ENCODE data around the gene ZNF367. TPM values are rescaled to one million over a fixed set of nuclear protein-coding genes. Genes with fewer than 3 reads are reported as not detected.

ZNF367 gene
- total and polyA plus RNA-seq, 9 of the 15 experiments (the other 6 are each of a cell fraction or from before 2014, with no cell fraction given), result 2.7 to 14.4 (median 10.0) TPM

DNA sequence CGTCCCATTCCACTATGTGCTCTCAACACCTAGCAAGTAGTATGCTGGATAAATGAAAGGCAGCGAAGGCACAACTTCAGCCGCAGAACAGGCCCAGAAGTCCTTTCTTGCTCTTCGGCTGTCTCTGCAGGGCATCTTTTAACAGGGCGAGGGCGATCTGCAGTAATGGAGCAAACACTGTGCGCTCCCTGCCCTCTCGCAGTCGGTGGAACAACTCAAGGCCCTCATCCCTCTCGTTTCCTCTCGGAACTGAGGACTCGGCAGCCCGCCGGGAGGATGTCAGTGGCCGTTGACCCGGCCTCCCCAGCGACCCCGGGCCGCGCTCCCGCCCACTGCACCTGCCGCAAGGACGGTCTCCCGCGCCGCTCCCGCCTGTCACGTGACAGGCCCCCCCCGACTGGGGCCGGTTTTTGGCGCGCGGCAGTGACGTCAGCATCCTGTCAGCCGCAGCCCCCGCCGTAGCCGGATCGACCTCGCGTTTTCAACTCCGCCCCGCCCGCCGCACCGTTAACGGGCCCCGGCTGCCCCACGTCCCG is 1.1 kb downstream of the ZNF367 start (continued):
- TF ChIP-seq TAF1 (IDR thresholded peaks at IDR 0.05; ENCODE audit: control insufficient read depth, extremely low read depth, insufficient read depth, low read length, severe bottlenecking) (peak; percentile 56), CTBP1 (IDR thresholded peaks at IDR 0.05; ENCODE audit: borderline replicate concordance) (peak; percentile 52; the same call in 1 of the 2 replicates), POLR2G (IDR thresholded peaks at IDR 0.05; ENCODE audit: low read depth, low read length) (peak; percentile 1; the same call in 1 of the 2 replicates), ZNF134 (CRISPR knock-in tag; conservative IDR thresholded peaks at IDR 0.05) (no peak), MECOM (CRISPR knock-in tag; IDR thresholded peaks at IDR 0.05) (no peak), ASH1L (IDR thresholded peaks at IDR 0.05; ENCODE audit: borderline replicate concordance, low read depth, partially characterized antibody) (no peak), ARID2 (IDR thresholded peaks at IDR 0.05) (no peak), ZBTB1 (CRISPR knock-in tag; IDR thresholded peaks at IDR 0.05; ENCODE audit: borderline replicate concordance, low read depth) (peak; percentile 31; the same call in 1 of the 2 replicates), ZNF707 (CRISPR knock-in tag; conservative IDR thresholded peaks at IDR 0.05) (no peak), TCF3 (CRISPR knock-in tag; IDR thresholded peaks at IDR 0.05) (no peak), ZNF77 (CRISPR knock-in tag; IDR thresholded peaks at IDR 0.05) (no peak), HNRNPK (IDR thresholded peaks at IDR 0.05; ENCODE audit: low read depth, low read length, poor library complexity, severe bottlenecking) (no peak)
- TF ChIP-seq, protein P1, sequence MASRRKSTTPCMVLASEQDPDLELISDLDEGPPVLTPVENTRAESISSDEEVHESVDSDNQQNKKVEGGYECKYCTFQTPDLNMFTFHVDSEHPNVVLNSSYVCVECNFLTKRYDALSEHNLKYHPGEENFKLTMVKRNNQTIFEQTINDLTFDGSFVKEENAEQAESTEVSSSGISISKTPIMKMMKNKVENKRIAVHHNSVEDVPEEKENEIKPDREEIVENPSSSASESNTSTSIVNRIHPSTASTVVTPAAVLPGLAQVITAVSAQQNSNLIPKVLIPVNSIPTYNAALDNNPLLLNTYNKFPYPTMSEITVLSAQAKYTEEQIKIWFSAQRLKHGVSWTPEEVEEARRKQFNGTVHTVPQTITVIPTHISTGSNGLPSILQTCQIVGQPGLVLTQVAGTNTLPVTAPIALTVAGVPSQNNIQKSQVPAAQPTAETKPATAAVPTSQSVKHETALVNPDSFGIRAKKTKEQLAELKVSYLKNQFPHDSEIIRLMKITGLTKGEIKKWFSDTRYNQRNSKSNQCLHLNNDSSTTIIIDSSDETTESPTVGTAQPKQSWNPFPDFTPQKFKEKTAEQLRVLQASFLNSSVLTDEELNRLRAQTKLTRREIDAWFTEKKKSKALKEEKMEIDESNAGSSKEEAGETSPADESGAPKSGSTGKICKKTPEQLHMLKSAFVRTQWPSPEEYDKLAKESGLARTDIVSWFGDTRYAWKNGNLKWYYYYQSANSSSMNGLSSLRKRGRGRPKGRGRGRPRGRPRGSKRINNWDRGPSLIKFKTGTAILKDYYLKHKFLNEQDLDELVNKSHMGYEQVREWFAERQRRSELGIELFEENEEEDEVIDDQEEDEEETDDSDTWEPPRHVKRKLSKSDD (conservative IDR thresholded peaks at IDR 0.05; ENCODE audit: low read length), result no peak
- TF ChIP-seq, protein P2, sequence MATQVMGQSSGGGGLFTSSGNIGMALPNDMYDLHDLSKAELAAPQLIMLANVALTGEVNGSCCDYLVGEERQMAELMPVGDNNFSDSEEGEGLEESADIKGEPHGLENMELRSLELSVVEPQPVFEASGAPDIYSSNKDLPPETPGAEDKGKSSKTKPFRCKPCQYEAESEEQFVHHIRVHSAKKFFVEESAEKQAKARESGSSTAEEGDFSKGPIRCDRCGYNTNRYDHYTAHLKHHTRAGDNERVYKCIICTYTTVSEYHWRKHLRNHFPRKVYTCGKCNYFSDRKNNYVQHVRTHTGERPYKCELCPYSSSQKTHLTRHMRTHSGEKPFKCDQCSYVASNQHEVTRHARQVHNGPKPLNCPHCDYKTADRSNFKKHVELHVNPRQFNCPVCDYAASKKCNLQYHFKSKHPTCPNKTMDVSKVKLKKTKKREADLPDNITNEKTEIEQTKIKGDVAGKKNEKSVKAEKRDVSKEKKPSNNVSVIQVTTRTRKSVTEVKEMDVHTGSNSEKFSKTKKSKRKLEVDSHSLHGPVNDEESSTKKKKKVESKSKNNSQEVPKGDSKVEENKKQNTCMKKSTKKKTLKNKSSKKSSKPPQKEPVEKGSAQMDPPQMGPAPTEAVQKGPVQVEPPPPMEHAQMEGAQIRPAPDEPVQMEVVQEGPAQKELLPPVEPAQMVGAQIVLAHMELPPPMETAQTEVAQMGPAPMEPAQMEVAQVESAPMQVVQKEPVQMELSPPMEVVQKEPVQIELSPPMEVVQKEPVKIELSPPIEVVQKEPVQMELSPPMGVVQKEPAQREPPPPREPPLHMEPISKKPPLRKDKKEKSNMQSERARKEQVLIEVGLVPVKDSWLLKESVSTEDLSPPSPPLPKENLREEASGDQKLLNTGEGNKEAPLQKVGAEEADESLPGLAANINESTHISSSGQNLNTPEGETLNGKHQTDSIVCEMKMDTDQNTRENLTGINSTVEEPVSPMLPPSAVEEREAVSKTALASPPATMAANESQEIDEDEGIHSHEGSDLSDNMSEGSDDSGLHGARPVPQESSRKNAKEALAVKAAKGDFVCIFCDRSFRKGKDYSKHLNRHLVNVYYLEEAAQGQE (IDR thresholded peaks at IDR 0.05; ENCODE audit: borderline replicate concordance), result peak; percentile 74
- TF ChIP-seq, protein P2 (CRISPR knock-in tag; IDR thresholded peaks at IDR 0.05; ENCODE audit: low read depth), result peak; percentile 61; the same call in 1 of the 2 replicates
- TF ChIP-seq, protein P3, sequence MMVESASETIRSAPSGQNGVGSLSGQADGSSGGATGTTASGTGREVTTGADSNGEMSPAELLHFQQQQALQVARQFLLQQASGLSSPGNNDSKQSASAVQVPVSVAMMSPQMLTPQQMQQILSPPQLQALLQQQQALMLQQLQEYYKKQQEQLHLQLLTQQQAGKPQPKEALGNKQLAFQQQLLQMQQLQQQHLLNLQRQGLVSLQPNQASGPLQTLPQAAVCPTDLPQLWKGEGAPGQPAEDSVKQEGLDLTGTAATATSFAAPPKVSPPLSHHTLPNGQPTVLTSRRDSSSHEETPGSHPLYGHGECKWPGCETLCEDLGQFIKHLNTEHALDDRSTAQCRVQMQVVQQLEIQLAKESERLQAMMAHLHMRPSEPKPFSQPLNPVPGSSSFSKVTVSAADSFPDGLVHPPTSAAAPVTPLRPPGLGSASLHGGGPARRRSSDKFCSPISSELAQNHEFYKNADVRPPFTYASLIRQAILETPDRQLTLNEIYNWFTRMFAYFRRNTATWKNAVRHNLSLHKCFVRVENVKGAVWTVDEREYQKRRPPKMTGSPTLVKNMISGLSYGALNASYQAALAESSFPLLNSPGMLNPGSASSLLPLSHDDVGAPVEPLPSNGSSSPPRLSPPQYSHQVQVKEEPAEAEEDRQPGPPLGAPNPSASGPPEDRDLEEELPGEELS (CRISPR knock-in tag; IDR thresholded peaks at IDR 0.05; ENCODE audit: borderline replicate concordance), result no peak

Measured in K562 (cell line).